RWPE2 (cell line): ENCODE results near the gene ARHGAP42.
"Not testable (repeated sequence)": the region's sequence is repeated elsewhere in the genome, so short reads cannot be mapped to it uniquely, and the experiment has no call there.

Experiments
- ATAC-seq: fragments of 200-7000 bp; cut with Tn5 transposase; 3 replicates; pipeline ENCODE4 v1.9.1; 2021; ENCODE audit warnings: low read depth
- DNase-seq: peaks from one replicate; pipeline ENCODE4 v3.0.0-alpha.2; 2020; ENCODE audit warnings: low spot score
- H3K27ac ChIP-seq: fragments of 450-650 bp; 2 replicates; pipeline ENCODE4 v1.5.1; 2017; ENCODE audit warnings: mild to moderate bottlenecking; ENCODE audit not compliant: poor library complexity, severe bottlenecking
- H3K27me3 ChIP-seq: fragments of 250-450 bp; sonication (Bioruptor Pico); 2 replicates; pipeline ENCODE4 v1.5.1; 2021; ENCODE audit warnings: mild to moderate bottlenecking, moderate library complexity; ENCODE audit not compliant: insufficient read depth, poor library complexity, severe bottlenecking
- H3K36me3 ChIP-seq: fragments of 250-450 bp; sonication (Bioruptor Pico); 2 replicates; pipeline ENCODE4 v1.5.1; 2020; ENCODE audit warnings: low read depth, mild to moderate bottlenecking, moderate library complexity
- H3K4me1 ChIP-seq: fragments of 250-450 bp; sonication (Bioruptor Pico); 2 replicates; pipeline ENCODE4 v1.5.1; 2021; ENCODE audit warnings: mild to moderate bottlenecking, moderate library complexity; ENCODE audit not compliant: insufficient read depth, poor library complexity, severe bottlenecking
- H3K4me3 ChIP-seq: fragments of 250-450 bp; sonication (Bioruptor Pico); 2 replicates; pipeline ENCODE4 v1.5.1; 2021; ENCODE audit warnings: mild to moderate bottlenecking, moderate library complexity; ENCODE audit not compliant: severe bottlenecking
- H3K9me3 ChIP-seq: fragments of 250-450 bp; sonication (Bioruptor Pico); 2 replicates; pipeline ENCODE4 v1.5.1; 2021; ENCODE audit warnings: mild to moderate bottlenecking, moderate library complexity; ENCODE audit not compliant: severe bottlenecking
- TF ChIP-seq, protein P1 (sequence below): fragments of 450-650 bp; IDR thresholded peaks from one replicate; pipeline ENCODE4 v1.5.1; 2017; ENCODE audit warnings: mild to moderate bottlenecking, moderate library complexity; ENCODE audit not compliant: poor library complexity, severe bottlenecking

ARHGAP42 gene

DNA sequence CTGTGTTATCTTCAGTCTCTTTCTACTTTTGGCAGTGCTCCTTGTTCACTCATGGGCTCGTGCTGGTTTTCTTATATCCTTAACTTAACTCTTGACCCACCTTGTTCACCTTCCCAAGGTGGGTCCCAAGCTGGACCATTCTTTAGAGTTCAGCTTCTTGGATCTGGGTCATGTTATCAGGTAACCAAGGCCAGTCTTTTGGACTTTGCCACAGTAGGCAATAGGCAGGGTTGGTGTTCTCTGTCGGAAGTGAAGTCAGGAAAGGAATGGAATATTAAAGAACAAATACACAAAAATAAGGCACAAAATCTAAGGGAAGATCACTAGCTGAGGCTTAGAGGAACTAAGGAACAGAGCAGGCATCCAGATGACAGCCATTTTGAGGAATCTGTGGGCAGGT, 202.7 kb downstream of the ARHGAP42 start:
- Histone ChIP-seq H3K4me3 (no peak overlapping the region), H3K27ac (no peak overlapping the region), H3K27me3 (no peaks in the 10 kb centered on the region), H3K9me3 (no peaks in the 10 kb centered on the region), H3K36me3 (no peaks in the 10 kb centered on the region), H3K4me1 (no peaks in the 10 kb centered on the region)
- DNase-seq (no peak), ATAC-seq (no peak)
- TF ChIP-seq, protein P1, sequence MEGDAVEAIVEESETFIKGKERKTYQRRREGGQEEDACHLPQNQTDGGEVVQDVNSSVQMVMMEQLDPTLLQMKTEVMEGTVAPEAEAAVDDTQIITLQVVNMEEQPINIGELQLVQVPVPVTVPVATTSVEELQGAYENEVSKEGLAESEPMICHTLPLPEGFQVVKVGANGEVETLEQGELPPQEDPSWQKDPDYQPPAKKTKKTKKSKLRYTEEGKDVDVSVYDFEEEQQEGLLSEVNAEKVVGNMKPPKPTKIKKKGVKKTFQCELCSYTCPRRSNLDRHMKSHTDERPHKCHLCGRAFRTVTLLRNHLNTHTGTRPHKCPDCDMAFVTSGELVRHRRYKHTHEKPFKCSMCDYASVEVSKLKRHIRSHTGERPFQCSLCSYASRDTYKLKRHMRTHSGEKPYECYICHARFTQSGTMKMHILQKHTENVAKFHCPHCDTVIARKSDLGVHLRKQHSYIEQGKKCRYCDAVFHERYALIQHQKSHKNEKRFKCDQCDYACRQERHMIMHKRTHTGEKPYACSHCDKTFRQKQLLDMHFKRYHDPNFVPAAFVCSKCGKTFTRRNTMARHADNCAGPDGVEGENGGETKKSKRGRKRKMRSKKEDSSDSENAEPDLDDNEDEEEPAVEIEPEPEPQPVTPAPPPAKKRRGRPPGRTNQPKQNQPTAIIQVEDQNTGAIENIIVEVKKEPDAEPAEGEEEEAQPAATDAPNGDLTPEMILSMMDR: no peak

DNA sequence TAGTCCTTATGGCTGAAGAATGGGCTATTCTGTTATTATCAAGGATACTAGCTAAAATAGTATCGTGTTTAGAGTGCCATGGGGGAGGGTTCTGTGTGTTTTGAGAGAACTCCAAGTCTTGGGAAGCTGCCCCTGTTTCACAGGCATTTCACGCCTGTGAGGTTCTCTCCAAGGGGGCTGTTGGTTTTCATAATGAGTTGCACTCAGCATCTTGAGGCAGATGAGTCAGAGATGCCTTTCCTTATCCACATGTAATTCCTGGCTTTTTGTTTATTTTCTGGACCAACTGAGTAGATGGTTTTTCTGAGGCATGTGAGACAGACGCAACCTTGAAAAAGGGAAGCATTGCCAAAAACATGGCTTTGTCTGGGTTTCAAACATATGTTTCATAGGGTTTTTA, 203.7 kb downstream of the ARHGAP42 start:
- TF ChIP-seq, protein P1: no peak
- H3K4me3 ChIP-seq: no peak overlapping the region

DNA sequence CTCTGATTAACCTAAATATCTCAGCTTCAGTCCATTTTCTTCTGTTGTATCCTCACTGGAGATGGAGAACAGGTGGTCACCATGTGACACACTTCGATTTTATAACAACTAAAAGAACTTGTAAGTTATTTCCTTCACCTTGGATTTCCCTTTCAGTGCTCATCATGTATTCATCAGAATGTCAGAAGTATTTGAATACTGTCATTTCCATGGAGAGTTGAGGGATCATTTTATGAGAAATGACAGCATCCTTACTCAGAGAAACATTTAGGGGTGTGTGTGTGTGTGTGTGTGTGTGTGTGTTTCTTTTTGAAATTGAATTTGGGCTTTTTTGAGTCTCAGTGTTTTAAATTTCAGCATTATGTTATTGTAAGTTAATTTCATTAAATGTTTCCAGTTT, 205.8 kb downstream of the ARHGAP42 start:
- Histone ChIP-seq H3K4me1 (no peaks in the 10 kb centered on the region), H3K9me3 (no peaks in the 10 kb centered on the region), H3K27ac (no peak overlapping the region), H3K36me3 (no peaks in the 10 kb centered on the region), H3K27me3 (no peaks in the 10 kb centered on the region), H3K4me3 (no peak overlapping the region)
- DNase-seq (no peak), ATAC-seq (no peak)
- TF ChIP-seq, protein P1: no peak

More for the DNA sequence above, 203.7 kb downstream of the ARHGAP42 start:
- Histone ChIP-seq H3K27ac (no peak overlapping the region), H3K36me3 (no peaks in the 10 kb centered on the region), H3K27me3 (no peaks in the 10 kb centered on the region), H3K4me1 (no peaks in the 10 kb centered on the region), H3K9me3 (no peaks in the 10 kb centered on the region)
- ATAC-seq (no peak), DNase-seq (no peak)

DNA sequence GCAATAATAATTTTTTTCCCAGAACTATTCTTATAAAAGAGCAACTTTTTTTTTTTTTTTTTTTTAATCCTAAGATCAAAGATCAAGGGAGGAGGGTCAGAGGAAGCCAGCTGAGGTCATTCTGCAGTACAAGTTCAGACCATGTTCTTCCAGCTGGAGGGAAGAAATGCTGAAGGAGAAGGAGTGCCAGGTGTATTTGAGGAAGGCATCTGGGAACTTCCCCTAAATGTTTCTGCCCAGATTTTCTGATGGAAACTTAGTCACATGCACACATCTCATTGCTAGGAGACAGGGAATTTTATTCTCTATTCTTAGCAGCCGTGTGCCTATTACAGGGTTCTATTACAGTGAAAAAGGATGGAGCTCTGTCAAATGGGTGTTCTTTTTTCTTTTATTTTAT, 208.4 kb downstream of the ARHGAP42 start:
- DNase-seq: no peak
- Histone ChIP-seq H3K9me3 (no peaks in the 10 kb centered on the region), H3K4me3 (no peak overlapping the region), H3K27me3 (no peaks in the 10 kb centered on the region), H3K36me3 (no peaks in the 10 kb centered on the region), H3K27ac (no peak overlapping the region), H3K4me1 (no peaks in the 10 kb centered on the region)
- TF ChIP-seq, protein P1: no peak
- ATAC-seq: no peak

DNA sequence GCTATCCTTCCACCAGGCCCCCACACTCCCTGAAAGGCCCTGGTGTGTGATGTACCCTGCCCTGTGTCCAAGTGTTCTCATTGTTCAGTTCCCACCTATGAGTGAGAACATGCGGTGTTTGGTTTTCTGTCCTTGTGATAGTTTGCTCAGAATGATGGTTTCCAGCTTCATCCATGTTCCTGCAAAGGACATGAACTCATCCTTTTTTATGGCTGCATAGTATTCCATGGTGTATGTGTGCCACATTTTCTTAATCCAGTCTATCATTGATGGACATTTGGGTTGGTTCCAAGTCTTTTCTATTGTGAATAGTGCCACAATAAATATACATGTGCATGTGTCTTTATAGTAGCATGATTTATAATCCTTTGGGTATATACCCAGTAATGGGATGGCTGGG, 208.9 kb downstream of the ARHGAP42 start:
- H3K27me3 ChIP-seq, H3K4me1 ChIP-seq, DNase-seq, H3K27ac ChIP-seq, H3K36me3 ChIP-seq, H3K4me3 ChIP-seq, ATAC-seq, H3K9me3 ChIP-seq: not testable (repeated sequence)

GRCh38 chr11:100901471-100901870, 214.4 kb downstream of the ARHGAP42 start:
- not testable (repeated sequence) for H3K4me1 ChIP-seq, H3K36me3 ChIP-seq, DNase-seq, H3K27ac ChIP-seq, H3K4me3 ChIP-seq, H3K27me3 ChIP-seq, ATAC-seq, H3K9me3 ChIP-seq
